Stomach (tissue), 9 donors: Measurements from ENCODE around the gene RTN3. TPM values are rescaled to one million over a fixed set of nuclear protein-coding genes. Genes with fewer than 3 reads are reported as not detected.

Experiments
- DNase-seq, 2 donors: peaks; one replicate each; pipeline versions ENCODE4 v3.0.0 to v3.0.0-alpha.2; 2013 to 2019
- H3K27ac ChIP-seq, 5 donors: fragments of 200-600 bp in 4 of 5; sonication (generic) in 4 of 5; one replicate each; pipeline ENCODE4 v1.5.1; 2013 to 2019; ENCODE audit warnings: mild to moderate bottlenecking in 1 of 5, moderate library complexity in 1 of 5
- H3K27me3 ChIP-seq, 3 donors: fragments of 200-600 bp; sonication (generic); one replicate each; pipeline ENCODE4 v1.5.1; 2017 to 2019; ENCODE audit warnings: mixed run types in 1 of 3
- H3K36me3 ChIP-seq, 4 donors: fragments of 200-600 bp; sonication (generic); 1 replicate in 3 of 4; 2 replicates in 1 of 4; pipeline ENCODE4 v1.5.1; 2016 to 2019
- H3K4me1 ChIP-seq, 4 donors: fragments of 200-600 bp; sonication (generic); one replicate each; pipeline ENCODE4 v1.5.1; 2016 to 2019
- H3K4me3 ChIP-seq, 4 donors: fragments of 200-600 bp; sonication (generic) in 3 of 4; one replicate each; pipeline ENCODE4 v1.5.1; 2016 to 2019; ENCODE audit warnings: mild to moderate bottlenecking in 1 of 4
- H3K9me3 ChIP-seq, 4 donors: fragments of 200-600 bp; sonication (generic); one replicate each; pipeline ENCODE4 v1.5.1; 2016 to 2019
- EP300 ChIP-seq: sonication (generic); formaldehyde crosslinking; IDR thresholded peaks from one replicate; pipeline ENCODE4 v1.6.1; 2017; ENCODE audit warnings: antibody characterized with exemption
- POLR2A ChIP-seq, 4 donors: fragments of 450-650 bp; IDR thresholded peaks; one replicate each; pipeline ENCODE4 v1.6.1; 2016; ENCODE audit warnings: antibody characterized with exemption in 4 of 4, control low read depth in 2 of 4, mild to moderate bottlenecking in 1 of 4, moderate library complexity in 1 of 4
- POLR2AphosphoS5 ChIP-seq, 3 donors: sonication (generic); formaldehyde crosslinking; IDR thresholded peaks; one replicate each; pipeline ENCODE4 v1.6.1; 2016; ENCODE audit warnings: antibody characterized with exemption in 3 of 3
- WGBS, 5 donors: extraction: QIAGEN DNeasy Blood & Tissue Kit in 3 of 5; methylation state at CpG; one replicate each; pipeline versions ENCODE4 v1.1.5 to v1.1.7; 2013 to 2018; 5-methylcytosine and 5-hydroxymethylcytosine counted together
- intact Hi-C: fragments of 100-400 bp; cut with DNase I; formaldehyde crosslinking; loops from one replicate; pipeline ENCODE4 v1.15.1; 2023; ENCODE audit warnings: low total_unique reads
- polyA plus RNA-seq, 3 donors: library from polyadenylated mRNA; stranded (reverse); fragments of 200-250 nt; gene quantifications; one replicate each; pipeline ENCODE4 v1.2.3, GENCODE V29; 2013
- total RNA-seq, 5 donors: library from RNA; depleted of rRNA; stranded (reverse); fragments of >200 nt; gene quantifications; one replicate each; pipeline versions ENCODE4 v1.1.0 to v1.2.3, GENCODE V29; 2014 to 2016
- TF ChIP-seq, protein P1 (sequence below), 7 experiments: fragments of 450-650 bp in 4 of 7; fragments of 200-600 bp in 3 of 7; sonication (generic) in 3 of 7; IDR thresholded peaks; one replicate each; pipeline ENCODE4 v1.5.1; 2016 to 2019; ENCODE audit warnings: antibody characterized with exemption in 7 of 7, control low read depth in 2 of 7, mild to moderate bottlenecking in 1 of 7
- donor health status: healthy with polysubstance abuse.
- donor health status: Bipolar disorder and iron deficiency.
- donor health status: healthy.

The RTN3 gene
- total and polyA plus RNA-seq, 8 donors: 22.2 to 83.8 (median 30.3) TPM

GRCh38 chr11:63775191-63775590 is 93.9 kb downstream of the RTN3 start:
- Histone ChIP-seq H3K9me3 (no peaks in the 10 kb centered on the region), H3K4me3 (no peak overlapping the region), H3K27ac (no peak overlapping the region), H3K4me1 (peaks cover 0 to 2% (median under 1%) of the 10 kb centered on the region in 4 donors), H3K27me3 (peaks cover 0 to under 1% (median 0%) of the 10 kb centered on the region in 3 donors), H3K36me3 (no peaks in the 10 kb centered on the region)
- intact Hi-C loops: no loop called here
- 35 to 69% (median 54%) methylated on average over 3 of the region's 3 CpGs for WGBS, 5 donors
- TF ChIP-seq POLR2A (IDR thresholded peaks at IDR 0.05) (no peak), POLR2AphosphoS5 (IDR thresholded peaks at IDR 0.05) (no peak), EP300 (no peak)
- TF ChIP-seq, protein P1, sequence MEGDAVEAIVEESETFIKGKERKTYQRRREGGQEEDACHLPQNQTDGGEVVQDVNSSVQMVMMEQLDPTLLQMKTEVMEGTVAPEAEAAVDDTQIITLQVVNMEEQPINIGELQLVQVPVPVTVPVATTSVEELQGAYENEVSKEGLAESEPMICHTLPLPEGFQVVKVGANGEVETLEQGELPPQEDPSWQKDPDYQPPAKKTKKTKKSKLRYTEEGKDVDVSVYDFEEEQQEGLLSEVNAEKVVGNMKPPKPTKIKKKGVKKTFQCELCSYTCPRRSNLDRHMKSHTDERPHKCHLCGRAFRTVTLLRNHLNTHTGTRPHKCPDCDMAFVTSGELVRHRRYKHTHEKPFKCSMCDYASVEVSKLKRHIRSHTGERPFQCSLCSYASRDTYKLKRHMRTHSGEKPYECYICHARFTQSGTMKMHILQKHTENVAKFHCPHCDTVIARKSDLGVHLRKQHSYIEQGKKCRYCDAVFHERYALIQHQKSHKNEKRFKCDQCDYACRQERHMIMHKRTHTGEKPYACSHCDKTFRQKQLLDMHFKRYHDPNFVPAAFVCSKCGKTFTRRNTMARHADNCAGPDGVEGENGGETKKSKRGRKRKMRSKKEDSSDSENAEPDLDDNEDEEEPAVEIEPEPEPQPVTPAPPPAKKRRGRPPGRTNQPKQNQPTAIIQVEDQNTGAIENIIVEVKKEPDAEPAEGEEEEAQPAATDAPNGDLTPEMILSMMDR (IDR thresholded peaks at IDR 0.05): no peak
- DNase-seq: no peak

GRCh38 chr11:63779039-63779438 is 97.7 kb downstream of the RTN3 start:
- H3K36me3 ChIP-seq: no peaks in the 10 kb centered on the region
- intact Hi-C loops: no loop called here
- TF ChIP-seq POLR2A (IDR thresholded peaks at IDR 0.05) (no peak), EP300 (no peak), POLR2AphosphoS5 (IDR thresholded peaks at IDR 0.05) (no peak)
- TF ChIP-seq, protein P1 (IDR thresholded peaks at IDR 0.05): no peak
- WGBS, 5 donors: 57 to 71% (median 64%) methylated on average over 2 of the region's 2 CpGs
- no peaks in the 10 kb centered on the region for H3K9me3 ChIP-seq
- no peak for DNase-seq
- no peaks in the 10 kb centered on the region for H3K27me3 ChIP-seq
- H3K4me1 ChIP-seq: peaks cover 0 to 3% (median 0%) of the 10 kb centered on the region in 4 donors
- no peak overlapping the region for H3K4me3 ChIP-seq
- H3K27ac ChIP-seq: no peak overlapping the region

DNA sequence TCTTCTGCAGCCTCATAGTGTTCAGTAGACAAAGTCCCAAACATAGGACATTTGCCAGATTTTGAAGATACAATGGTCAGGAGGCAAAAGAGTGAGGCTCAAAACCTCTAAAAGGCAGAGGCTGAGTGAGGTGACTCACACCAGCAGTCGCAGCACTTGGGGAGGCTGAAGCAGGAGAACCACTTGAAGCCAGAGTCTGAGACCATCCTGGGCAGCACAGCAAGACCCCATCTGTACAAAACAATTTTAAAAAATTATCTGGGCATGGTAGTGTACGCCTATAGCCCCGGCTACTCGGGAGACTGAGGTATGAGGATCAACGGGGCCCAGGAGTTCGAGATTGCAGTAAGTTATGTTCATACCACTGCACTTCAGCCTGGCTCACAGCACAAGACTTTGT is 101.4 kb downstream of the RTN3 start:
- H3K27me3 ChIP-seq: no peaks in the 10 kb centered on the region
- H3K27ac ChIP-seq: no peak overlapping the region
- H3K9me3 ChIP-seq: no peaks in the 10 kb centered on the region
- no peak for TF ChIP-seq POLR2AphosphoS5 (IDR thresholded peaks at IDR 0.05)
- no peak for TF ChIP-seq POLR2A (IDR thresholded peaks at IDR 0.05)
- no peak for TF ChIP-seq EP300
- TF ChIP-seq, protein P1 (IDR thresholded peaks at IDR 0.05): no peak
- WGBS, 5 donors: 90 to 97% (median 95%) methylated on average over 6 of the region's 6 CpGs
- no peak for DNase-seq
- H3K36me3 ChIP-seq: no peaks in the 10 kb centered on the region
- no peak overlapping the region for H3K4me3 ChIP-seq
- intact Hi-C loops: no loop called here
- peaks cover 0 to 3% (median 0%) of the 10 kb centered on the region in 4 donors for H3K4me1 ChIP-seq

DNA sequence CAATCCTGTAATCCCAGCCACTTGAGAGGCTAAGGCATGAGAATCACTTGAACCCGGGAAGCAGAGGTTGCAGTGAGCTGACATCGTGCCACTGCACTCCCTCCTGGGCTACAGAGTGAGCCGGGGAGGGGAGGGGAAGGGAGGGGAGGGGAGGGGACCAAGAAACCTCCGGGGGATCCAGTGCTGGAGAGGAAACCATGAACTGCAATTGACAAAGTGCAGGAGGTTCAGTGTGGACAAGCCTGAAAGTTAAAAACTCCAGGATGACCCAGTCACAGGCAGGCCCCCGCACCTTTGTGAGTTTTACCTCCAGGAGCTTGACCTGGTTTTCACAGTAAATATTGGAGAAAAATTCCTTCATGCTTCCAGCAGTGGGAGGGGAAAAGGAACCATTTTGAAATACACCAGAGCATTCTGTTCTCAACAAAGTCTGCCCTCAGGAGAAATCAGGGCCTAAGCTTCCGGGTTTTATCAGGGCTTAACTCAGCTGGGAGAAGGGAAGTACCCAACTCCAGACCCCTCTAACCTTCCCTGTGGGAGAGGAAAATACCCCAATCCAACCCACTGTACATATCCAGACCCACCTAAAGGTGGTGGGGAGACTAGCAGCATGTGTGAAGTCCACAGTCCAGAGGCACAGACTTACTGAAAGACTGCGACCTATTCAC is 102.8 kb downstream of the RTN3 start:
- no peak for DNase-seq
- no peaks in the 10 kb centered on the region for H3K9me3 ChIP-seq
- H3K27me3 ChIP-seq: no peaks in the 10 kb centered on the region
- TF ChIP-seq, protein P1 (IDR thresholded peaks at IDR 0.05): no peak
- TF ChIP-seq POLR2AphosphoS5 (IDR thresholded peaks at IDR 0.05): no peak
- intact Hi-C loops: no loop called here
- H3K4me1 ChIP-seq: peaks cover 0 to 3% (median 0%) of the 10 kb centered on the region in 4 donors
- H3K4me3 ChIP-seq: no peak overlapping the region
- H3K36me3 ChIP-seq: no peaks in the 10 kb centered on the region
- 27 to 45% (median 33%) methylated on average over 6 to 7 of the region's 7 CpGs for WGBS, 5 donors
- H3K27ac ChIP-seq: no peak overlapping the region
